ENCODE data around the gene FGD3. TPM values are rescaled to one million over a fixed set of nuclear protein-coding genes. Genes with fewer than 3 reads are reported as not detected.
A peak's percentile ranks its signal among the peaks of the same experiment; 100 is the strongest.

The FGD3 gene
- total and polyA plus RNA-seq, 9 of the 15 experiments (the other 6 are each of a cell fraction or from before 2014, with no cell fraction given), result 0.07 to 1.3 (median 0.29) TPM

- TF ChIP-seq ELF1 (tag; IDR thresholded peaks at IDR 0.05), result peak; percentile 55
- TF ChIP-seq SMC3 (conservative IDR thresholded peaks at IDR 0.05; ENCODE audit: insufficient read depth, low read depth, low read length), result no peak
- peak; percentile 73; the same call in 1 of the 2 replicates for TF ChIP-seq GATA2 (CRISPR knock-in tag; IDR thresholded peaks at IDR 0.05)
- peak; percentile 66 for TF ChIP-seq VEZF1 (CRISPR knock-in tag; IDR thresholded peaks at IDR 0.05)
- TF ChIP-seq SMARCC2 (IDR thresholded peaks at IDR 0.05; ENCODE audit: low read depth), result peak; percentile 48; the same call in 1 of the 2 replicates
- no peak for TF ChIP-seq ZNF41 (CRISPR knock-in tag; conservative IDR thresholded peaks at IDR 0.05)
- TF ChIP-seq ZBTB7A (IDR thresholded peaks at IDR 0.05; ENCODE audit: borderline replicate concordance, control insufficient read depth, low read depth, low read length), result 0 out of 2 replicates have a peak, but pooled peaks have one; percentile 15
- TF ChIP-seq SRF (CRISPR knock-in tag; IDR thresholded peaks at IDR 0.05), result peak in 1 of 2 experiments; percentile 28; a peak in 1 of 4 replicates
- no peak for TF ChIP-seq NR2C2 (CRISPR knock-in tag; IDR thresholded peaks at IDR 0.05)
- TF ChIP-seq NR2C2 (tag; IDR thresholded peaks at IDR 0.05), result peak; percentile 53; the same call in 1 of the 2 replicates
- TF ChIP-seq ZFPM2 (CRISPR knock-in tag; IDR thresholded peaks at IDR 0.05), result no peak
- no peak for TF ChIP-seq FOXK2 (conservative IDR thresholded peaks at IDR 0.05 in 1 of 2, IDR thresholded peaks at IDR 0.05 in 1 of 2; ENCODE audit: low read depth in 2 of 2)
- no peak for TF ChIP-seq MCM3 (IDR thresholded peaks at IDR 0.05)
- TF ChIP-seq CCAR2 (IDR thresholded peaks at IDR 0.05; ENCODE audit: low read depth, low read length), result no peak
- TF ChIP-seq CREB1 (IDR thresholded peaks at IDR 0.05), result no peak
- TF ChIP-seq CREB1 (CRISPR knock-in tag; IDR thresholded peaks at IDR 0.05), result no peak
- peak; percentile 98 for TF ChIP-seq ZNF121 (CRISPR knock-in tag; conservative IDR thresholded peaks at IDR 0.05)
- no peak for TF ChIP-seq HINFP (tag; conservative IDR thresholded peaks at IDR 0.05; ENCODE audit: low read depth)
- peak; percentile 77 for TF ChIP-seq ETV1 (tag; conservative IDR thresholded peaks at IDR 0.05; ENCODE audit: low read depth)
- peak; percentile 51 for TF ChIP-seq CBFA2T3 (IDR thresholded peaks at IDR 0.05)
- no peak for TF ChIP-seq RREB1 (CRISPR knock-in tag; IDR thresholded peaks at IDR 0.05)
These were observed 113.5 kb downstream of the FGD3 start (continued) for GRCh38 chr9:93060746-93061259.

All from K562 (cell line).